ENCODE results near the gene TMEM185A.

- TF ChIP-seq POLR2A (IDR thresholded peaks at IDR 0.05; ENCODE audit: extremely low read depth, insufficient read length) (no peak), CTCF (IDR thresholded peaks at IDR 0.05; ENCODE audit: low read depth, low read length) (no peak)
Measured at GRCh38 chrX:149650162-149650561, 18.6 kb upstream of the TMEM185A start.

All from NB4 (cell line).